KOPT-K1 (cell line): ENCODE measurements around the gene ZXDC.

Experiments used
- H3K27ac ChIP-seq: fragments of 200-600 bp; sonication (generic); 2 replicates; pipeline ENCODE4 v1.5.1; 2016; ENCODE audit warnings: antibody characterized with exemption, mild to moderate bottlenecking, low read depth, low read length; ENCODE audit not compliant: poor library complexity, severe bottlenecking
- H3K36me3 ChIP-seq: fragments of 200-600 bp; sonication (generic); 2 replicates; pipeline ENCODE4 v1.5.1; 2017; ENCODE audit warnings: antibody characterized with exemption, mild to moderate bottlenecking, low read length, moderate library complexity; ENCODE audit not compliant: insufficient read depth
- H3K9me3 ChIP-seq: fragments of 200-600 bp; sonication (generic); 2 replicates; pipeline ENCODE4 v1.5.1; 2017; ENCODE audit warnings: antibody characterized with exemption, low read length, mild to moderate bottlenecking; ENCODE audit not compliant: insufficient read depth, poor library complexity, severe bottlenecking

ZXDC gene

GRCh38 chr3:126390201-126390600 is 85.5 kb downstream of the ZXDC start:
- no peak overlapping the region for H3K27ac ChIP-seq
- no peaks in the 10 kb centered on the region for H3K9me3 ChIP-seq
- no peaks in the 10 kb centered on the region for H3K36me3 ChIP-seq

- Histone ChIP-seq H3K27ac (no peak overlapping the region), H3K36me3 (no peaks in the 10 kb centered on the region), H3K9me3 (no peaks in the 10 kb centered on the region)
Measured at GRCh38 chr3:126389794-126390146, 85.9 kb downstream of the ZXDC start.

DNA sequence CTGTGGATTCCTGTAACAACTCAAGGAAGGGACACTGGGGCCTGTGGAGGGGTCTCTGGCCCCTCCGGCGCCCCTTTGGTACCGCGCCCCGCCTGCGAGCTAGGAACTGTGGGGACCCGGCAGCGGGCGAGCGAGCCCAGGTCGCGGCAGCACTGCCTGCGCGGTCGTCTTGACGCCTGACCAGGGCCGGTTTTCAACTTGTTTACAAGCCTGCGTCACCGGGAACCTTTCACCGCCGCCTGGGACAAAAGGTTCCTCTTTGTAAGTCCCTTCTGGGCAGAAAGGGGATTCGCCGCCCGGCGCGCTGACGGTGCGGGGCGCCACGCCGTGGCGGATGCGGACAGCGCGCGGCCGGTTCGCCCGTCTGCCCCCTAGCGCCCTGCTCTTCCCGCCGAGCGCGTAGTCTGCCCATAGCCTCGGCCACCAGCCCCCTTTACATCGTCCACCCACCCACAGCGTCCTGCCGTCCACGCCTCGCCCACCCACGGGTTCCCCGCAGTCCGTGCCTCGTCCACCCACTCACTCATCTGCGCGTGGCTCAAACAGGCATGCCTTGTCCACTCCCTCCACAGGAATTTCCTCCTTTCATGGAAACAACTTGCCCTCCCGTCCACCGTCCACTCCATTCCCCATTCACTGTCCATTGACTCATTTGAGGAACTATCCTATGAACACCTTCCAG is 86.4 kb downstream of the ZXDC start:
- no peaks in the 10 kb centered on the region for H3K9me3 ChIP-seq
- no peaks in the 10 kb centered on the region for H3K36me3 ChIP-seq
- H3K27ac ChIP-seq, result no peak overlapping the region
